K562 (cell line): ENCODE measurements around the gene NHS. TPM values are rescaled to one million over a fixed set of nuclear protein-coding genes. Genes with fewer than 3 reads are reported as not detected.

ENCODE experiments used
- BHLHE40 ChIP-seq: IDR thresholded peaks from 2 replicates; pipeline ENCODE4 v1.6.1; 2011; ENCODE audit warnings: low read length, improper control_type of control experiment
- JUNB ChIP-seq: fragments of 450-650 bp; formaldehyde crosslinking; conservative IDR thresholded peaks from 2 replicates; pipeline ENCODE4 v1.4.0; 2020; ENCODE audit warnings: mild to moderate bottlenecking
- MEIS2 ChIP-seq: fragments of 450-650 bp; IDR thresholded peaks from 2 replicates; pipeline ENCODE4 v1.6.1; 2014; ENCODE audit warnings: mild to moderate bottlenecking; ENCODE audit not compliant: partially characterized antibody
- NFIX ChIP-seq: fragments of 250-450 bp; sonication (Bioruptor Pico); IDR thresholded peaks from 2 replicates; pipeline ENCODE4 v1.4.0; 2020; ENCODE audit warnings: low read depth, mild to moderate bottlenecking, moderate library complexity
- NR3C1 ChIP-seq: sonication (generic); formaldehyde crosslinking; IDR thresholded peaks from 2 replicates; pipeline ENCODE4 v1.8.1; 2022; ENCODE audit warnings: missing genetic modification reagents
- TAF7 ChIP-seq: fragments of 450-650 bp; IDR thresholded peaks from 2 replicates; pipeline ENCODE4 v1.6.1; 2016; ENCODE audit warnings: missing genetic modification characterization, missing compliant biosample characterization
- TARDBP ChIP-seq: fragments of 450-650 bp; IDR thresholded peaks from 2 replicates; pipeline ENCODE4 v1.6.1; 2016
- XRCC3 ChIP-seq: fragments of 450-650 bp; IDR thresholded peaks from 2 replicates; pipeline ENCODE4 v1.6.1; 2017; ENCODE audit warnings: mild to moderate bottlenecking, moderate library complexity
- ZBTB7A ChIP-seq: IDR thresholded peaks from 2 replicates; pipeline ENCODE4 v1.6.1; 2011; ENCODE audit warnings: low read depth, mild to moderate bottlenecking, low read length, moderate library complexity, borderline replicate concordance; ENCODE audit not compliant: control insufficient read depth
- ZNF444 ChIP-seq: fragments of 250-450 bp; sonication (Bioruptor Pico); IDR thresholded peaks from 2 replicates; pipeline ENCODE4 v1.4.0; 2020; ENCODE audit warnings: mild to moderate bottlenecking, moderate library complexity
- polyA plus RNA-seq, 8 experiments: library from polyadenylated mRNA; depleted of rRNA in 4 of 8; stranded (reverse) in 5 of 8; unstranded in 3 of 8; fragments of >200 nt; fragmentation: Nextera tagmentation in 2 of 8; fragmentation: Illumina TruSeq in 1 of 8; extraction: Ambion mirVana in 2 of 8; extraction: Trizol in 1 of 8; gene quantifications; 2 replicates each; pipeline versions ENCODE4 v1.2.1 to v1.2.3, GENCODE V29; 2011 to 2014; ENCODE audit warnings: inconsistent platforms in 1 of 8, missing spikeins in 1 of 8
- total RNA-seq, 7 experiments: library from RNA; depleted of rRNA in 6 of 7; stranded (reverse); fragments of >200 nt in 6 of 7; fragmentation: Illumina TruSeq in 2 of 7; extraction: Trizol in 2 of 7; gene quantifications; 2 replicates each; pipeline versions ENCODE4 v1.2.1 to v1.2.3, GENCODE V29; 2011 to 2021; ENCODE audit warnings: low replicate concordance in 1 of 7
- TF ChIP-seq, protein P1 (sequence below): fragments of 450-650 bp; formaldehyde crosslinking; IDR thresholded peaks from 2 replicates; pipeline ENCODE4 v1.4.0; 2020; ENCODE audit warnings: mild to moderate bottlenecking, moderate library complexity
- TF ChIP-seq, protein P2 (sequence below): sonication (generic); formaldehyde crosslinking; IDR thresholded peaks from 2 replicates; pipeline ENCODE4 v1.8.0; 2022; ENCODE audit warnings: mild to moderate bottlenecking, missing genetic modification reagents
- TF ChIP-seq, protein P3 (sequence below): fragments of 200-800 bp; sonication (Bioruptor generic); IDR thresholded peaks from 2 replicates; pipeline ENCODE4 v1.6.1; 2017; ENCODE audit warnings: missing genetic modification characterization, missing compliant biosample characterization

Gene NHS
- total and polyA plus RNA-seq, 9 of the 15 experiments (the other 6 are each of a cell fraction or from before 2014, with no cell fraction given): 0.02 TPM; not detected in 8

DNA sequence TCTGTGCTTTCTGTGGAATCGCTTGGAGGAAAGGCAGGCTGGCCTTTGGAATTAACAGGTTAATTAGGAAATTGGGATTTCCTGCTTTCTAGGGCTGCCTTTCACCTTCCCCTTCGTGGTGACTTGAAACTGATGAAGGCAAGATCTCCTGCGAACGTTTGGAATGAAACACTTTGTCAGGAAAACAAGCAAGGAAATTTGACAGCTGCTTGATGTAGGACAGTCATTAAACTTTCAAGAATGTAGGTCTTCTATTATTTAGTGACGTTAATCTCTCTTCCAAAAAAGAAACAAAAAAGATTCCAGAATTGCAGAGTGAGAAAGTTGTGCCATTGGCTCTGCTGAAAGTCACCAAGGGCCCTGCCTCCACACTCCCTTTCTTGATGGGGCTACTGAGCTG lies 206.6 kb downstream of the NHS start (continued):
- TF ChIP-seq, protein P1, sequence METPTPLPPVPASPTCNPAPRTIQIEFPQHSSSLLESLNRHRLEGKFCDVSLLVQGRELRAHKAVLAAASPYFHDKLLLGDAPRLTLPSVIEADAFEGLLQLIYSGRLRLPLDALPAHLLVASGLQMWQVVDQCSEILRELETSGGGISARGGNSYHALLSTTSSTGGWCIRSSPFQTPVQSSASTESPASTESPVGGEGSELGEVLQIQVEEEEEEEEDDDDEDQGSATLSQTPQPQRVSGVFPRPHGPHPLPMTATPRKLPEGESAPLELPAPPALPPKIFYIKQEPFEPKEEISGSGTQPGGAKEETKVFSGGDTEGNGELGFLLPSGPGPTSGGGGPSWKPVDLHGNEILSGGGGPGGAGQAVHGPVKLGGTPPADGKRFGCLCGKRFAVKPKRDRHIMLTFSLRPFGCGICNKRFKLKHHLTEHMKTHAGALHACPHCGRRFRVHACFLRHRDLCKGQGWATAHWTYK (CRISPR knock-in tag): no peak
- no peak for TF ChIP-seq XRCC3
- no peak for TF ChIP-seq NR3C1 (CRISPR knock-in tag)
- TF ChIP-seq BHLHE40: no peak
- TF ChIP-seq TAF7 (tag): no peak
- TF ChIP-seq JUNB: no peak
- no peak for TF ChIP-seq ZBTB7A
- TF ChIP-seq, protein P2, sequence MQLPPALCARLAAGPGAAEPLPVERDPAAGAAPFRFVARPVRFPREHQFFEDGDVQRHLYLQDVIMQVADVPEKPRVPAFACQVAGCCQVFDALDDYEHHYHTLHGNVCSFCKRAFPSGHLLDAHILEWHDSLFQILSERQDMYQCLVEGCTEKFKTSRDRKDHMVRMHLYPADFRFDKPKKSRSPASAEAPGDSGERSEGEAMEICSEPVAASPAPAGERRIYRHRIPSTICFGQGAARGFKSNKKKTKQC: no peak
- no peak for TF ChIP-seq MEIS2
- TF ChIP-seq TARDBP: no peak
- TF ChIP-seq ZNF444 (CRISPR knock-in tag): no peak
- TF ChIP-seq, protein P3, sequence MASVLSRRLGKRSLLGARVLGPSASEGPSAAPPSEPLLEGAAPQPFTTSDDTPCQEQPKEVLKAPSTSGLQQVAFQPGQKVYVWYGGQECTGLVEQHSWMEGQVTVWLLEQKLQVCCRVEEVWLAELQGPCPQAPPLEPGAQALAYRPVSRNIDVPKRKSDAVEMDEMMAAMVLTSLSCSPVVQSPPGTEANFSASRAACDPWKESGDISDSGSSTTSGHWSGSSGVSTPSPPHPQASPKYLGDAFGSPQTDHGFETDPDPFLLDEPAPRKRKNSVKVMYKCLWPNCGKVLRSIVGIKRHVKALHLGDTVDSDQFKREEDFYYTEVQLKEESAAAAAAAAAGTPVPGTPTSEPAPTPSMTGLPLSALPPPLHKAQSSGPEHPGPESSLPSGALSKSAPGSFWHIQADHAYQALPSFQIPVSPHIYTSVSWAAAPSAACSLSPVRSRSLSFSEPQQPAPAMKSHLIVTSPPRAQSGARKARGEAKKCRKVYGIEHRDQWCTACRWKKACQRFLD (CRISPR knock-in tag): no peak
- TF ChIP-seq NFIX: no peak
